WERI-Rb-1 (cell line): ENCODE results near the gene SEMA7A.

Experiments
- DNase-seq: peaks from one replicate; pipeline ENCODE4 v3.0.0-alpha.2; 2020
- H3K27ac ChIP-seq: fragments of 250-450 bp; sonication (Bioruptor Pico); 2 replicates; pipeline ENCODE4 v1.5.1; 2020; ENCODE audit warnings: mild to moderate bottlenecking, moderate library complexity
- H3K27me3 ChIP-seq: fragments of 250-450 bp; sonication (Bioruptor Pico); 2 replicates; pipeline ENCODE4 v1.5.1; 2021; ENCODE audit warnings: mild to moderate bottlenecking, low read depth, moderate library complexity; ENCODE audit not compliant: insufficient read depth, severe bottlenecking
- H3K36me3 ChIP-seq: fragments of 250-450 bp; sonication (Bioruptor Pico); 2 replicates; pipeline ENCODE4 v1.5.1; 2020; ENCODE audit warnings: mild to moderate bottlenecking, moderate library complexity
- H3K4me3 ChIP-seq: 2 replicates; pipeline ENCODE4 v1.5.1; 2011; ENCODE audit warnings: low read depth, mild to moderate bottlenecking, control low read depth, low read length
- H3K9me3 ChIP-seq: fragments of 250-450 bp; sonication (Bioruptor Pico); 2 replicates; pipeline ENCODE4 v1.5.1; 2021; ENCODE audit warnings: mild to moderate bottlenecking, moderate library complexity; ENCODE audit not compliant: severe bottlenecking
- TF ChIP-seq, protein P1 (sequence below): IDR thresholded peaks from 2 replicates; pipeline ENCODE4 v1.5.1; 2011; ENCODE audit warnings: low read depth, mild to moderate bottlenecking, control low read depth, inconsistent platforms, low read length

SEMA7A gene

DNA sequence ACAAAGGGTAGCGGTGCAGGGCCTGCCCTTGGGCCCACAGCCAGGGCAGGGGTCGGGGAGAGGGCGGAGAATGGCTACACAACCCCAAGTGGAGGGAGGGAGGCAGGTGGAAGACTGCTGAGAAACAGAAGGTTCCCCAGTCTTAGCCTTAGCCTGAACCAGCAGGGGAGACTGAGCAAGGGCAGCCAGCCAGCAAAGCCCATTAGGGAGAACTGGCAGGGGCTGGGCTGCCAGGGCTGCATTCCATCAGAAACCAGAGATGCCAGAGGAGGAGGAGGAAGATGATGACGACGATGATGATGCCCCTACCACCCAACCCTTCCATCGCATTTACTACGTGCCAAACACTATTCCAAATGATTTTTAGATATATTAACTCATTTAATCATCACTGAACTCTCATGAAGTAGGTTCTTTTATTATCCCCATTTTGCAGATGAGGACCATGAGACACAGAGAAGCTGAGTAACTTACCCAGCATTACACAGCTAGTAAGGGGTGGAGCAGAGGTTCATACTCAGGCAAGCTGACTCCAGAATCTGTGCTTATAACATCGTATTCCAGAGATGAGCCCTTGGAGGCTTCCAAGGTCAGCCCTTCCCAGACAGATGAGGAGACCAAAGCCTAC, 8.7 kb downstream of the SEMA7A start:
- TF ChIP-seq, protein P1, sequence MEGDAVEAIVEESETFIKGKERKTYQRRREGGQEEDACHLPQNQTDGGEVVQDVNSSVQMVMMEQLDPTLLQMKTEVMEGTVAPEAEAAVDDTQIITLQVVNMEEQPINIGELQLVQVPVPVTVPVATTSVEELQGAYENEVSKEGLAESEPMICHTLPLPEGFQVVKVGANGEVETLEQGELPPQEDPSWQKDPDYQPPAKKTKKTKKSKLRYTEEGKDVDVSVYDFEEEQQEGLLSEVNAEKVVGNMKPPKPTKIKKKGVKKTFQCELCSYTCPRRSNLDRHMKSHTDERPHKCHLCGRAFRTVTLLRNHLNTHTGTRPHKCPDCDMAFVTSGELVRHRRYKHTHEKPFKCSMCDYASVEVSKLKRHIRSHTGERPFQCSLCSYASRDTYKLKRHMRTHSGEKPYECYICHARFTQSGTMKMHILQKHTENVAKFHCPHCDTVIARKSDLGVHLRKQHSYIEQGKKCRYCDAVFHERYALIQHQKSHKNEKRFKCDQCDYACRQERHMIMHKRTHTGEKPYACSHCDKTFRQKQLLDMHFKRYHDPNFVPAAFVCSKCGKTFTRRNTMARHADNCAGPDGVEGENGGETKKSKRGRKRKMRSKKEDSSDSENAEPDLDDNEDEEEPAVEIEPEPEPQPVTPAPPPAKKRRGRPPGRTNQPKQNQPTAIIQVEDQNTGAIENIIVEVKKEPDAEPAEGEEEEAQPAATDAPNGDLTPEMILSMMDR, result no peak
- DNase-seq, result no peak
- H3K27ac ChIP-seq, result peak overlapping the region; percentile 66; the same call in 1 of the 2 replicates
- H3K9me3 ChIP-seq, result no peaks in the 10 kb centered on the region
- H3K36me3 ChIP-seq, result no peaks in the 10 kb centered on the region; the same call in none of the 2 replicates
- no peaks in the 10 kb centered on the region for H3K27me3 ChIP-seq
- no peak overlapping the region for H3K4me3 ChIP-seq

DNA sequence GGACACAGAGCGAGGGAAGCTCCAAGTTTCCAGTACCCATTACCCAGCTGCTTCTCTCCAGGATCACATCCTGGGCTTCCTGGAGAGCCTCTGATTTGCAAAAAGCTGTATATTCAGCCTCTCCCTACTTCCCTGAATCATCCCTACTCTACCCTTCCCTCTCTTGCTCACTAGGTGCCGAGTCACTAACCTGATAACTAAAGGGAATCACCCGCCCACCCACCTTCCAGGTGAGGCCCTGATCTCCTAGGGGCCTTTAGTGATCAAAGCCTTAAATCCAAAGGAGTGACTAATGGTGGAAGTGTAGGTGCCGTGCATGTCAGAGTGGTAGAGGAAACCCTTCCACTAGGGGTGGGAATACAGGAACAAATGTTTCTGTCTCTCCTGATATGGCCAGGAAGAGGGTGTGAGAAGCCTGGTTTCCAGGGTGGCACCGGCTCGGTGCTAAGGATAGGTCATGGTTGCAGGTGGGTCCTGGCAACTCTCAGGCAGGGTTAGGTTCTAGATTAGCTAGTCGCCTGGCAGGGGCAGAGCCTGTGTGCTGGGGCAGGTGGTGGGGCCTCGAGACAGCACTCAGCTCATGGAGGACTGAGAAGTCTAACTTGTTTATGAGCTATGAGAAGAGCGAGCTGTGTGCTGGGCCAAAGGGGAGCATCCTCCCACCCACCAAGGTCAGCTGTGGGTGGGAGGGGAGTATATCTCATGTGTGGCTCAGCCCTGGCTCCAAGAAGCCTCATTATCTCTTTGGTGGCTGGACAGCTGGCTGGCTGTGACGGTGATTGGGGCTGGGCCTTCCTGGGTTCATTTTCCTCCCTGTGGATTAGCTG, 10.1 kb downstream of the SEMA7A start:
- TF ChIP-seq, protein P1, result no peak
- no peak overlapping the region for H3K4me3 ChIP-seq
- peak overlapping the region; percentile 66 for H3K27ac ChIP-seq
- no peak for DNase-seq
- no peaks in the 10 kb centered on the region for H3K9me3 ChIP-seq
- H3K27me3 ChIP-seq, result no peaks in the 10 kb centered on the region
- H3K36me3 ChIP-seq, result no peaks in the 10 kb centered on the region; the same call in none of the 2 replicates

DNA sequence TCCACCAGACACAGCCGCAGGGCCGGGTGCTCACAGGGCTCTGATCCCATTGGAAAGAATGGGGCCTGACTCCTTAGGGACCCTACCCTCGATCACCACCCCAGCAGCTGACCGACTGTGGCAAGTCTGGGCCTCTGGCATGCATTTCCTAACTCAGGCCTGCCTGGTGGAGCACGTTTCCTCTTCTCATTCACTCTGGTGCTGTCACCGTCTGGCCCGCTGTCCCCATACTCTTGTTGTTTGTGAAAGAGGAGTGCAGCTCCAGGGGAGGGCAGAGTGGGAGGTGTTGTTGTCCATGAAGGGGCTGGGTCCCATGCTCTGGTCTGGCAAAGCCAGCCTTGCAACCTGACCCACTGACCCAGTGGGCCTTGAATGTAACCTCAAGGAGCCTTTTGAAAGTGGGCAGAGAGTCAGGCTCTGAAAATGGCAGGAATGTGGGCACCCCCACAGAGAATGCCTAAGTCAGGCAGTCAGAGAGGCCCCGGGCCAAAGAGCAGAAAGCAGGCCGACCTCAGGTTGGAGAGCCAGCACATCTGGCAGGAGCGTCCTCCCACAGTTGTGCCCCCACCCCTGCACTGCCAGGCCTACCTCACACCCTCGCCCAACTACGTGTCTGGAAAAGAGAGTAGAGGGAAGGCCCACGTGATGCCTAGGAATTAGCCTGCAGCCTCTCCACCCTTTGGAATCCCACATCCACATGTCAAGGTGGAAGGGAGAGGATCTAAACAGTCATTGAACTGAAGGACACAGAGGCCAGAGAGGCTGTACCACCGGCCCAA, 10.9 kb downstream of the SEMA7A start:
- Histone ChIP-seq H3K4me3 (no peak overlapping the region), H3K36me3 (no peaks in the 10 kb centered on the region; the same call in none of the 2 replicates), H3K27me3 (no peaks in the 10 kb centered on the region), H3K27ac (peak overlapping the region; percentile 69), H3K9me3 (no peaks in the 10 kb centered on the region)
- no peak for DNase-seq
- TF ChIP-seq, protein P1, result no peak

DNA sequence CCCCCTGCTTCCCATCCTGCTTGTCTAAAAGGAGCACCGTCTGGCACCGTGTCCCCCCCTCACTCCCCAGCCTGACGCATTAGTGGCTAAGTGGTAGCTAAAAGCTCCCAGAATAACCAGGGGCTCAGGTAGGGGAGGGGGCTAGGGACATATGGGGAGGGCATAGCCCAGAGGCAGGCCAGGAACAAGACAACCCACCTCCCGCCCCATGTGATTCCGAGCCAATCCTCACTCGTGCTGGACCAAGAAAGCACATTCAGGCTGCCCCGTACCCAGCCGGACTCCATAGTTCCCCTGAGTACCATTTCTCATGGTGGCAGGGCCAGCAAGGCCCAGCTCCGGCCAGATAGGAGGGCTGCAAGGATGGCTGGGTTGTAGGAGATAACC, 11.5 kb downstream of the SEMA7A start:
- H3K27me3 ChIP-seq, result no peaks in the 10 kb centered on the region
- no peaks in the 10 kb centered on the region for H3K9me3 ChIP-seq
- TF ChIP-seq, protein P1, result no peak
- H3K27ac ChIP-seq, result peak overlapping the region; percentile 69
- peaks cover 5% of the 10 kb centered on the region for H3K36me3 ChIP-seq
- peak; percentile 84 for DNase-seq
- H3K4me3 ChIP-seq, result no peak overlapping the region

DNA sequence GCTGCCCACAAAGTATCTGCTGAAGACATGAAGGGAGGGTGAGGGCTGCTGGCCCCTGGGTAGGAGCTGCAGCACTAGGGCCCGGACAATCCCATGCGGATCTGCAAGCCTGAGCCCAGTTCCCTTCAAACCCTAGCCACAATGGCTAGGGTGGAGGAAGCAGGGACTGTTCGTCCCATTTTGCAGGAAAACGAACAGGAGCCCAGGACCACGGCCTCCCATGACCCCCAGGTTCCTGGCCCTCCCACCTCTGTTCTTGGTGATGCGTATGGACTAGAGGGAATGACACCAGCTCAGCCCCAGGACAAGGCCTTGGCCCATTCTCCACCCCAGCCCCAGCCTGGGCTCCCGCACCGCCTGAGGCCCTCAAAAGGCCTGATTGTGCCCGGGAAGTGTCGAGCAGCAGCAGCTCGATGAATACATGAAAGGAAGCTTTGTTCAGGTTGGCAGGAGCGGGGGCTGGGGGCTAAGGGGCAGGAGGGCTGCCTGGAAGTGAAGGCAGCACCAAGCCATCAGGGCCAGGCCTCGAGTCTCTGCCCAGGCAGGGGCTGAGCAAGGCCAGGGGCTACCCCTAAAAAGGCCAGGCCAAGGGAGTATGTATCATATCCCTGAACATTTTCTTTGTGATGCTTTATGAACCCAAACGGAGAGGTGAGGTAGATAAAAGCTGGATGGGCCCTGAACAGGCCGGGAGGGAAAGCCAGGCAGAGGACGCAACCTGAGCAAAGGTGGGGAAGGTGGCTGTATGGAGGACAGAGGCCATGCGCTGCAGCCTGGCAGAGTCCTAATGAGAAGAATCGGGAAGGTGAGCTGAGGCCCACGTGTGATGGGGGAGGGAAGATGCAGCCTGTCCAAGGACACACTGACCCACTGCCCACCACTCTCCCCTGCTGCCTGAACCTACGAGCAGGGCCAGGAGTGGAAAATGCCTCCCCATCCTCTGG, 12.2 kb downstream of the SEMA7A start:
- no peaks in the 10 kb centered on the region for H3K9me3 ChIP-seq
- peak overlapping the region; percentile 69 for H3K27ac ChIP-seq
- TF ChIP-seq, protein P1, result no peak

More for the DNA sequence above, 12.2 kb downstream of the SEMA7A start:
- no peak for DNase-seq
- Histone ChIP-seq H3K4me3 (no peak overlapping the region), H3K36me3 (peaks cover 11% of the 10 kb centered on the region), H3K27me3 (no peaks in the 10 kb centered on the region)
